HS-5 (cell line): ENCODE measurements around the gene APOL2.
"Not testable (repeated sequence)": the region's sequence is repeated elsewhere in the genome, so short reads cannot be mapped to it uniquely, and the experiment has no call there.

Experiments
- DNase-seq: peaks from one replicate; pipeline ENCODE4 v3.0.0-alpha.2; 2012; ENCODE audit warnings: low read depth

Gene APOL2

GRCh38 chr22:36262307-36262706, 23.0 kb upstream of the APOL2 start:
- DNase-seq: not testable (repeated sequence)

- DNase-seq: not testable (repeated sequence)
Observed at GRCh38 chr22:36261675-36262074, 22.3 kb upstream of the APOL2 start.

GRCh38 chr22:36259615-36260300, 20.4 kb upstream of the APOL2 start:
- DNase-seq: no peak

- DNase-seq: no peak
Observed at GRCh38 chr22:36258701-36259614, 19.6 kb upstream of the APOL2 start.

- DNase-seq: no peak
Observed at GRCh38 chr22:36257948-36258670, 18.8 kb upstream of the APOL2 start.

GRCh38 chr22:36257308-36257707, 18.0 kb upstream of the APOL2 start:
- no peak for DNase-seq

GRCh38 chr22:36256478-36256877, 17.2 kb upstream of the APOL2 start:
- DNase-seq: no peak

GRCh38 chr22:36255572-36255971, 16.2 kb upstream of the APOL2 start:
- not testable (repeated sequence) for DNase-seq

- no peak for DNase-seq
Observed at GRCh38 chr22:36253523-36254490, 14.5 kb upstream of the APOL2 start.

GRCh38 chr22:36252754-36253522, 13.6 kb upstream of the APOL2 start, which contains the start of gene APOL1:
Gene APOL1, plus strand, starts transcription at chr22:36253133. Its CDS starts 1,823 bp downstream, at chr22:36254956.
- DNase-seq: no peak

- not testable (repeated sequence) for DNase-seq
Observed at GRCh38 chr22:36251979-36252608, 12.8 kb upstream of the APOL2 start.

GRCh38 chr22:36250292-36250960, 11.1 kb upstream of the APOL2 start:
- not testable (repeated sequence) for DNase-seq

GRCh38 chr22:36249160-36249559, 9.8 kb upstream of the APOL2 start:
- DNase-seq: no peak

GRCh38 chr22:36247955-36248354, 8.6 kb upstream of the APOL2 start:
- no peak for DNase-seq

- DNase-seq: no peak
Observed at GRCh38 chr22:36246718-36247117, 7.4 kb upstream of the APOL2 start.

- no peak for DNase-seq
Observed at GRCh38 chr22:36245805-36246356, 6.6 kb upstream of the APOL2 start.

- no peak for DNase-seq
Observed at GRCh38 chr22:36244522-36245391, 5.4 kb upstream of the APOL2 start.

- no peak for DNase-seq
Observed at GRCh38 chr22:36243986-36244385, 4.7 kb upstream of the APOL2 start.
